ENCODE results near the gene TSPAN9. TPM values are rescaled to one million over a fixed set of nuclear protein-coding genes. Genes with fewer than 3 reads are reported as not detected.

TSPAN9 gene
- total RNA-seq, 1 donor from 2014 or later = 238 TPM

- no peak for DNase-seq (ENCODE audit: low read depth)
Observed at GRCh38 chr12:3138941-3139511, 61.8 kb downstream of the TSPAN9 start.

GRCh38 chr12:3139760-3140159, 62.6 kb downstream of the TSPAN9 start:
- no peak for DNase-seq (ENCODE audit: low read depth)

GRCh38 chr12:3140284-3140683, 63.1 kb downstream of the TSPAN9 start:
- DNase-seq (ENCODE audit: low read depth) = no peak

GRCh38 chr12:3141339-3142321, 64.5 kb downstream of the TSPAN9 start:
- DNase-seq (ENCODE audit: low read depth) = no peak

GRCh38 chr12:3142386-3142785, 65.2 kb downstream of the TSPAN9 start:
- DNase-seq (ENCODE audit: low read depth) = peak; percentile 74

GRCh38 chr12:3144495-3144894, 67.3 kb downstream of the TSPAN9 start:
- DNase-seq (ENCODE audit: low read depth) = no peak

- DNase-seq (ENCODE audit: low read depth) = no peak
Observed at GRCh38 chr12:3145033-3145432, 67.9 kb downstream of the TSPAN9 start.

GRCh38 chr12:3145546-3146310, 68.5 kb downstream of the TSPAN9 start:
- no peak for DNase-seq (ENCODE audit: low read depth)

GRCh38 chr12:3147260-3147659, 70.1 kb downstream of the TSPAN9 start:
- DNase-seq (ENCODE audit: low read depth) = no peak

GRCh38 chr12:3148366-3149000, 71.3 kb downstream of the TSPAN9 start:
- DNase-seq (ENCODE audit: low read depth) = peak; percentile 86

- no peak for DNase-seq (ENCODE audit: low read depth)
Observed at GRCh38 chr12:3149515-3150307, 72.5 kb downstream of the TSPAN9 start.

- DNase-seq (ENCODE audit: low read depth) = no peak
Observed at GRCh38 chr12:3150308-3150670, 73.1 kb downstream of the TSPAN9 start.

- DNase-seq (ENCODE audit: low read depth) = peak; percentile 73
Observed at GRCh38 chr12:3150931-3151835, 74.0 kb downstream of the TSPAN9 start.

- no peak for DNase-seq (ENCODE audit: low read depth)
Observed at GRCh38 chr12:3152011-3152511, 74.9 kb downstream of the TSPAN9 start.

GRCh38 chr12:3152892-3153291, 75.7 kb downstream of the TSPAN9 start:
- no peak for DNase-seq (ENCODE audit: low read depth)

GRCh38 chr12:3154006-3154405, 76.8 kb downstream of the TSPAN9 start:
- no peak for DNase-seq (ENCODE audit: low read depth)

- no peak for DNase-seq (ENCODE audit: low read depth)
Observed at GRCh38 chr12:3155702-3156370, 78.7 kb downstream of the TSPAN9 start.

- no peak for DNase-seq (ENCODE audit: low read depth)
Observed at GRCh38 chr12:3157581-3158323, 80.6 kb downstream of the TSPAN9 start.
